Measurements from ENCODE around the gene GATAD2B. TPM values are rescaled to one million over a fixed set of nuclear protein-coding genes. Genes with fewer than 3 reads are reported as not detected.
"Not testable (repeated sequence)": the region's sequence is repeated elsewhere in the genome, so short reads cannot be mapped to it uniquely, and the experiment has no call there.

The GATAD2B gene
- polyA plus RNA-seq, 1 experiment = 4.8 TPM

- CTCF ChIA-PET = interaction anchor here (0.6 to 0.7 kb wide), 2 partner anchors 26 to 47 kb away, joined by 5 to 6 read pairs; no protein-coding TSS in a partner anchor
- no peak for DNase-seq (ENCODE audit: low read depth, low spot score)
- TF ChIP-seq CTCF (IDR thresholded peaks at IDR 0.05; ENCODE audit: low read depth, low read length) = no peak
- Histone ChIP-seq H3K9me3 (ENCODE audit: control insufficient read depth, insufficient read depth, low read length) (no peaks in the 10 kb centered on the region), H3K4me3 (ENCODE audit: low read depth, low read length) (no peak overlapping the region), H3K27me3 (ENCODE audit: control insufficient read depth, insufficient read depth, low read length) (no peaks in the 10 kb centered on the region), H3K27ac (ENCODE audit: low read depth, low read length) (no peak overlapping the region)
- POLR2A ChIA-PET = interaction anchor here (0.8 kb wide), 1 partner anchor 69 kb away, joined by 8 read pairs; no protein-coding TSS in a partner anchor
Measured at GRCh38 chr1:153848805-153849204, 74.0 kb downstream of the GATAD2B start.

- TF ChIP-seq CTCF (IDR thresholded peaks at IDR 0.05; ENCODE audit: low read depth, low read length) = no peak
- CTCF ChIA-PET = no interaction called here
- no peak overlapping the region for H3K27ac ChIP-seq (ENCODE audit: low read depth, low read length)
- H3K4me3 ChIP-seq (ENCODE audit: low read depth, low read length) = no peak overlapping the region
- DNase-seq (ENCODE audit: low read depth, low spot score) = no peak
- H3K9me3 ChIP-seq (ENCODE audit: control insufficient read depth, insufficient read depth, low read length) = no peaks in the 10 kb centered on the region; the same call in 1 of the 2 replicates
- POLR2A ChIA-PET = no interaction called here
- no peaks in the 10 kb centered on the region for H3K27me3 ChIP-seq (ENCODE audit: control insufficient read depth, insufficient read depth, low read length)
Measured at GRCh38 chr1:153845158-153845557, 77.6 kb downstream of the GATAD2B start.

DNA sequence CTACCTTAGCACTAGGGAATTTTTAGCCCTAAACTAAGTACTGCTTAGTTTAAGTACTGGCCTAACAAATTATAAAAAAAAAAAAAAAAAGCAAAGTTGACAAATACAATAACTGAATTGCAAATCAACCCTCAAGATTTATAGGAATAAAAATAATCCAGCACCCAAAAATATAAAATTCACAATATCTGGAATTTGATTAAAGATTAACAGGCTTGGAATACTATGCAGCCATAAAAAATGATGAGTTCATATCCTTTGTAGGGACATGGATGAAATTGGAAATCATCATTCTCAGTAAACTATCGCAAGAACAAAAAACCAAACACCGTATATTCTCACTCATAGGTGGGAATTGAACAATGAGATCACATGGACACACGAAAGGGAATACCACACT is 78.4 kb downstream of the GATAD2B start:
- H3K9me3 ChIP-seq (ENCODE audit: control insufficient read depth, insufficient read depth, low read length); H3K27ac ChIP-seq (ENCODE audit: low read depth, low read length); H3K4me3 ChIP-seq (ENCODE audit: low read depth, low read length); H3K27me3 ChIP-seq (ENCODE audit: control insufficient read depth, insufficient read depth, low read length); DNase-seq (ENCODE audit: low read depth, low spot score); POLR2A ChIA-PET: not testable (repeated sequence)
- CTCF ChIA-PET = interaction anchor here (0.6 to 0.7 kb wide), 2 partner anchors 67 to 169 kb away, joined by 3 read pairs; no protein-coding TSS in a partner anchor

DNA sequence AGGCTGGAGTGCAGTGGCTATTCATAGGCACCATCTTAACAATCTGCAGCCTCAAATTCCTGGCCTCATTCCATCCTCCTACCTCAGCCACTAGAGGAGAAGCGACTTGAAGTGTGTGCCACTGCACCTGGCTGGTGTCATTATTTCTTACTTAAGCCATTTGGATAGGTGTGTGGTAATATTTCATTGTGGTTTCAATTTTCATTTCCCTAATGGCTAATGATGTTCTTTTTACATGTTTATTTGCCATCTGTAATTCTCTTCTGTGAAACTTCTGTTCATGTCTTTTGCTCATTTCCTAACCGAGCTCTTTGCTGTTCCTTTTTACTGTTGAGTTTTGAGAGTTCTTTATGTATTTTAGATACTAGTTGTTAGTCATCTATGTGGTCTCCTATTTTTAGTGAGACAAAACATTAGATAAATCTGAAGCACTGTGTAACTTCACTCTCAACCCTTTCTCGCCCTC is 80.7 kb downstream of the GATAD2B start:
- Histone ChIP-seq H3K27me3 (ENCODE audit: control insufficient read depth, insufficient read depth, low read length) (no peaks in the 10 kb centered on the region), H3K27ac (ENCODE audit: low read depth, low read length) (no peak overlapping the region), H3K9me3 (ENCODE audit: control insufficient read depth, insufficient read depth, low read length) (no peaks in the 10 kb centered on the region; the same call in 1 of the 2 replicates), H3K4me3 (ENCODE audit: low read depth, low read length) (no peak overlapping the region)
- CTCF ChIA-PET = interaction anchor here (0.7 to 0.9 kb wide), 2 partner anchors 11 to 145 kb away, joined by 3 read pairs; no protein-coding TSS in a partner anchor
- no peak for DNase-seq (ENCODE audit: low read depth, low spot score)
- POLR2A ChIA-PET = interaction anchor here (0.7 kb wide), 1 partner anchor 82 kb away, joined by 4 read pairs; no protein-coding TSS in a partner anchor
- no peak for TF ChIP-seq CTCF (IDR thresholded peaks at IDR 0.05; ENCODE audit: low read depth, low read length)

DNA sequence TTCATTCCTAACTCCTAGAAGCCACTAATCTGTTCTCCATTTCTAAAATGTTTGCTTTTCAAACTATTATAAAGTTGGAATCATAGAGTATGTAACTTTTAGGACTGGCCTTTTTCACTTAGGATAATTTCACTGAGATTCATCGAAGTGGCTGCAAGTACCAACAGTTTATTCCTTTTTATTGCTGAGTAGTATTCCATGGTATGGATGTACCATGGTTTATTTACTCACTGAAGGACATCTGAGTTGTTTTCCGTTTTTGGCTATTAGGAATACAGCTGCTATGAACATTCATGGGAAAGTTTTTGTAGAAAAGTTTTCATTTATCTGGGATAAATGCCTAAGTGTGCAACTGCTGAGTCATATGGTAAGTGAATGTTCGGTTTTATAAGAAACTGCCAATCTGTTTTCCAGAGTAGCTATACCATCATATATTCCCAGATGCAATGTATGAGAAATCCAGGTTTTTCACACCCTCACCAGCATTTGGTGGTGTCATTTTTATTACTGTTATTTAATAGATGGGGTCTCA is 81.2 kb downstream of the GATAD2B start:
- Histone ChIP-seq H3K4me3 (ENCODE audit: low read depth, low read length) (no peak overlapping the region), H3K9me3 (ENCODE audit: control insufficient read depth, insufficient read depth, low read length) (no peaks in the 10 kb centered on the region; the same call in 1 of the 2 replicates), H3K27me3 (ENCODE audit: control insufficient read depth, insufficient read depth, low read length) (no peaks in the 10 kb centered on the region), H3K27ac (ENCODE audit: low read depth, low read length) (no peak overlapping the region)
- POLR2A ChIA-PET = interaction anchor here (0.7 kb wide), 1 partner anchor 82 kb away, joined by 4 read pairs; no protein-coding TSS in a partner anchor
- CTCF ChIA-PET = interaction anchor here (0.7 to 0.9 kb wide), 2 partner anchors 11 to 145 kb away, joined by 3 read pairs; no protein-coding TSS in a partner anchor
- no peak for TF ChIP-seq CTCF (IDR thresholded peaks at IDR 0.05; ENCODE audit: low read depth, low read length)
- peak; percentile 7 for DNase-seq (ENCODE audit: low read depth, low spot score)

GRCh38 chr1:153840774-153841173 is 82.0 kb downstream of the GATAD2B start:
- POLR2A ChIA-PET; CTCF ChIA-PET; H3K9me3 ChIP-seq (ENCODE audit: control insufficient read depth, insufficient read depth, low read length); H3K27me3 ChIP-seq (ENCODE audit: control insufficient read depth, insufficient read depth, low read length); H3K4me3 ChIP-seq (ENCODE audit: low read depth, low read length); DNase-seq (ENCODE audit: low read depth, low spot score); H3K27ac ChIP-seq (ENCODE audit: low read depth, low read length): not testable (repeated sequence)

- H3K27me3 ChIP-seq (ENCODE audit: control insufficient read depth, insufficient read depth, low read length); POLR2A ChIA-PET; DNase-seq (ENCODE audit: low read depth, low spot score); H3K4me3 ChIP-seq (ENCODE audit: low read depth, low read length); H3K27ac ChIP-seq (ENCODE audit: low read depth, low read length); H3K9me3 ChIP-seq (ENCODE audit: control insufficient read depth, insufficient read depth, low read length); CTCF ChIA-PET: not testable (repeated sequence)
Measured at GRCh38 chr1:153833968-153834367, 88.8 kb downstream of the GATAD2B start.

All from AG04450 (cell line).